Panc1 (cell line): ENCODE measurements around the gene SLC24A4. TPM values are rescaled to one million over a fixed set of nuclear protein-coding genes. Genes with fewer than 3 reads are reported as not detected.

Source experiments
- ATAC-seq: fragments of 200-7000 bp; cut with Tn5 transposase; 2 replicates; pipeline ENCODE4 v1.9.1; 2020; ENCODE audit warnings: mild to moderate bottlenecking, moderate library complexity
- BruUV-seq: library from RNA; stranded (reverse); fragments of 400-500 nt; replicated peaks from 2 replicates; lab custom pipeline; 2021; lab: Mats Ljungman, UMichigan
- CTCF ChIA-PET: fragments of 300-600 bp; sonication (Branson Sonifier 250); formaldehyde crosslinking; loops from one replicate; lab custom pipeline; 2022; ENCODE audit warnings: antibody characterized with exemption; lab: Charles Lee
- POLR2A ChIA-PET: fragments of 300-600 bp; sonication (Branson Sonifier 250); formaldehyde crosslinking; loops from one replicate; lab custom pipeline; 2022; ENCODE audit warnings: antibody characterized with exemption; lab: Charles Lee
- DNase-seq: peaks from one replicate; pipeline ENCODE4 v3.0.0-alpha.2; 2010; ENCODE audit warnings: low read depth, low spot score
- H3K27ac ChIP-seq: 2 replicates; pipeline ENCODE4 v1.5.1; 2011; ENCODE audit warnings: mild to moderate bottlenecking, low read length, inconsistent platforms
- H3K27me3 ChIP-seq: fragments of 200-500 bp; sonication (Bioruptor generic); 2 replicates; pipeline ENCODE4 v1.6.0; 2014; ENCODE audit warnings: low read length, inconsistent platforms; ENCODE audit not compliant: control insufficient read depth, insufficient read depth
- H3K36me3 ChIP-seq: fragments of 200-500 bp; sonication (Bioruptor generic); 2 replicates; pipeline ENCODE4 v1.5.1; 2014; ENCODE audit warnings: inconsistent platforms, mild to moderate bottlenecking, low read length, moderate library complexity; ENCODE audit not compliant: control insufficient read depth, insufficient read depth
- H3K4me1 ChIP-seq: 2 replicates; pipeline ENCODE4 v1.5.1; 2011; ENCODE audit warnings: inconsistent platforms, mild to moderate bottlenecking, low read length, moderate library complexity; ENCODE audit not compliant: control insufficient read depth, insufficient read depth
- H3K4me3 ChIP-seq, 2 experiments: 2 replicates each; pipeline ENCODE4 v1.5.1; 2011 to 2012; ENCODE audit warnings: low read depth in 2 of 2, low read length in 2 of 2, mild to moderate bottlenecking in 2 of 2, inconsistent platforms in 1 of 2, moderate library complexity in 1 of 2
- H3K9me3 ChIP-seq: fragments of 200-500 bp; sonication (Bioruptor generic); 2 replicates; pipeline ENCODE4 v1.5.1; 2014; ENCODE audit warnings: low read depth, mild to moderate bottlenecking, inconsistent platforms, low read length, moderate library complexity; ENCODE audit not compliant: control insufficient read depth, insufficient read depth
- POLR2AphosphoS5 ChIP-seq: IDR thresholded peaks from 2 replicates; pipeline ENCODE4 v1.6.1; 2012; ENCODE audit warnings: mild to moderate bottlenecking, low read depth, low read length, moderate library complexity
- SIN3A ChIP-seq: IDR thresholded peaks from 2 replicates; pipeline ENCODE4 v1.6.1; 2012; ENCODE audit warnings: low read depth, mild to moderate bottlenecking, low read length, moderate library complexity, borderline replicate concordance; ENCODE audit not compliant: insufficient read depth
- TCF7L2 ChIP-seq: IDR thresholded peaks from 2 replicates; pipeline ENCODE4 v1.6.1; 2011; ENCODE audit warnings: mild to moderate bottlenecking, low read depth, low read length, inconsistent platforms
- in situ Hi-C: cut with HindIII; loops from 2 replicates; pipeline ENCODE4 v1.10.0; 2016; ENCODE audit warnings: low sequenced_read_pairs, low pct_unique_long_range_greater_than_20kb
- intact Hi-C: fragments of 100-400 bp; cut with micrococcal nuclease; formaldehyde crosslinking; loops from one replicate; pipeline ENCODE4 v1.10.0; 2022; ENCODE audit not compliant: unreplicated experiment
- total RNA-seq: library from RNA; stranded (reverse); gene quantifications from one replicate; pipeline ENCODE4 v1.2.1, GENCODE V29; 2021; ENCODE audit not compliant: unreplicated experiment
- TF ChIP-seq, protein P1 (sequence below): fragments of 450-650 bp; IDR thresholded peaks from 2 replicates; pipeline ENCODE4 v1.5.1; 2017; ENCODE audit warnings: mild to moderate bottlenecking
- TF ChIP-seq, protein P2 (sequence below), 2 experiments: IDR thresholded peaks; 2 replicates each; pipeline ENCODE4 v1.6.1; 2011 to 2012; ENCODE audit warnings: low read depth in 2 of 2, control low read depth in 1 of 2, low read length in 1 of 2, mild to moderate bottlenecking in 1 of 2, moderate library complexity in 1 of 2; ENCODE audit not compliant: insufficient read depth in 1 of 2

The SLC24A4 gene
- total RNA-seq, 1 experiment from 2014 or later: not detected

GRCh38 chr14:92473969-92474535 is 151.1 kb downstream of the SLC24A4 start:
- ATAC-seq (no peak), DNase-seq (no peak)
- H3K27me3 ChIP-seq: no peaks in the 10 kb centered on the region
- TF ChIP-seq SIN3A: no peak
- no peak for TF ChIP-seq TCF7L2
- no peak for TF ChIP-seq POLR2AphosphoS5
- TF ChIP-seq, protein P1, sequence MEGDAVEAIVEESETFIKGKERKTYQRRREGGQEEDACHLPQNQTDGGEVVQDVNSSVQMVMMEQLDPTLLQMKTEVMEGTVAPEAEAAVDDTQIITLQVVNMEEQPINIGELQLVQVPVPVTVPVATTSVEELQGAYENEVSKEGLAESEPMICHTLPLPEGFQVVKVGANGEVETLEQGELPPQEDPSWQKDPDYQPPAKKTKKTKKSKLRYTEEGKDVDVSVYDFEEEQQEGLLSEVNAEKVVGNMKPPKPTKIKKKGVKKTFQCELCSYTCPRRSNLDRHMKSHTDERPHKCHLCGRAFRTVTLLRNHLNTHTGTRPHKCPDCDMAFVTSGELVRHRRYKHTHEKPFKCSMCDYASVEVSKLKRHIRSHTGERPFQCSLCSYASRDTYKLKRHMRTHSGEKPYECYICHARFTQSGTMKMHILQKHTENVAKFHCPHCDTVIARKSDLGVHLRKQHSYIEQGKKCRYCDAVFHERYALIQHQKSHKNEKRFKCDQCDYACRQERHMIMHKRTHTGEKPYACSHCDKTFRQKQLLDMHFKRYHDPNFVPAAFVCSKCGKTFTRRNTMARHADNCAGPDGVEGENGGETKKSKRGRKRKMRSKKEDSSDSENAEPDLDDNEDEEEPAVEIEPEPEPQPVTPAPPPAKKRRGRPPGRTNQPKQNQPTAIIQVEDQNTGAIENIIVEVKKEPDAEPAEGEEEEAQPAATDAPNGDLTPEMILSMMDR: no peak
- TF ChIP-seq, protein P2, sequence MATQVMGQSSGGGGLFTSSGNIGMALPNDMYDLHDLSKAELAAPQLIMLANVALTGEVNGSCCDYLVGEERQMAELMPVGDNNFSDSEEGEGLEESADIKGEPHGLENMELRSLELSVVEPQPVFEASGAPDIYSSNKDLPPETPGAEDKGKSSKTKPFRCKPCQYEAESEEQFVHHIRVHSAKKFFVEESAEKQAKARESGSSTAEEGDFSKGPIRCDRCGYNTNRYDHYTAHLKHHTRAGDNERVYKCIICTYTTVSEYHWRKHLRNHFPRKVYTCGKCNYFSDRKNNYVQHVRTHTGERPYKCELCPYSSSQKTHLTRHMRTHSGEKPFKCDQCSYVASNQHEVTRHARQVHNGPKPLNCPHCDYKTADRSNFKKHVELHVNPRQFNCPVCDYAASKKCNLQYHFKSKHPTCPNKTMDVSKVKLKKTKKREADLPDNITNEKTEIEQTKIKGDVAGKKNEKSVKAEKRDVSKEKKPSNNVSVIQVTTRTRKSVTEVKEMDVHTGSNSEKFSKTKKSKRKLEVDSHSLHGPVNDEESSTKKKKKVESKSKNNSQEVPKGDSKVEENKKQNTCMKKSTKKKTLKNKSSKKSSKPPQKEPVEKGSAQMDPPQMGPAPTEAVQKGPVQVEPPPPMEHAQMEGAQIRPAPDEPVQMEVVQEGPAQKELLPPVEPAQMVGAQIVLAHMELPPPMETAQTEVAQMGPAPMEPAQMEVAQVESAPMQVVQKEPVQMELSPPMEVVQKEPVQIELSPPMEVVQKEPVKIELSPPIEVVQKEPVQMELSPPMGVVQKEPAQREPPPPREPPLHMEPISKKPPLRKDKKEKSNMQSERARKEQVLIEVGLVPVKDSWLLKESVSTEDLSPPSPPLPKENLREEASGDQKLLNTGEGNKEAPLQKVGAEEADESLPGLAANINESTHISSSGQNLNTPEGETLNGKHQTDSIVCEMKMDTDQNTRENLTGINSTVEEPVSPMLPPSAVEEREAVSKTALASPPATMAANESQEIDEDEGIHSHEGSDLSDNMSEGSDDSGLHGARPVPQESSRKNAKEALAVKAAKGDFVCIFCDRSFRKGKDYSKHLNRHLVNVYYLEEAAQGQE (IDR thresholded peaks at IDR 0.05; ENCODE audit: insufficient read depth in 1 of 2, low read depth in 2 of 2, low read length in 1 of 2): no peak
- BruUV-seq: no TSS peak
- no peaks in the 10 kb centered on the region for H3K36me3 ChIP-seq
- POLR2A ChIA-PET: interaction anchor here (0.6 kb wide), 1 partner anchor 172 kb away, joined by 4 read pairs; no protein-coding TSS in a partner anchor
- no peaks in the 10 kb centered on the region; the same call in 1 of the 2 replicates for H3K4me1 ChIP-seq
- CTCF ChIA-PET: interaction anchor here (0.6 kb wide), 1 partner anchor 18 kb away, joined by 4 read pairs; no protein-coding TSS in a partner anchor
- H3K27ac ChIP-seq: no peak overlapping the region
- intact Hi-C loops (no loop called here), in situ Hi-C loops (no loop called here)
- no peak overlapping the region for H3K4me3 ChIP-seq
- H3K9me3 ChIP-seq: no peaks in the 10 kb centered on the region

GRCh38 chr14:92475037-92475436 is 152.1 kb downstream of the SLC24A4 start:
- intact Hi-C loops (no loop called here), in situ Hi-C loops (no loop called here)
- no TSS peak for BruUV-seq

More at GRCh38 chr14:92475037-92475436, 152.1 kb downstream of the SLC24A4 start:
- ATAC-seq (no peak), DNase-seq (no peak)
- no peaks in the 10 kb centered on the region for H3K36me3 ChIP-seq
- no peaks in the 10 kb centered on the region; the same call in 1 of the 2 replicates for H3K4me1 ChIP-seq
- ChIA-PET POLR2A (no interaction called here), CTCF (interaction anchor here (0.5 kb wide), 1 partner anchor 60 kb away, joined by 4 read pairs; no protein-coding TSS in a partner anchor)
- TF ChIP-seq, protein P2 (IDR thresholded peaks at IDR 0.05; ENCODE audit: insufficient read depth in 1 of 2, low read depth in 2 of 2, low read length in 1 of 2): no peak
- TF ChIP-seq TCF7L2 (no peak), POLR2AphosphoS5 (no peak), SIN3A (no peak)
- TF ChIP-seq, protein P1: no peak
- H3K27me3 ChIP-seq: no peaks in the 10 kb centered on the region
- no peak overlapping the region for H3K27ac ChIP-seq
- H3K4me3 ChIP-seq: no peak overlapping the region
- H3K9me3 ChIP-seq: no peaks in the 10 kb centered on the region
